Activated CD8-positive, alpha-beta memory T cell treated with anti-CD3 and anti-CD28 coated beads, Interleukin-2, amount 50 U/mL, for 1 hour (primary cell): ENCODE results near the gene DUSP19.
A peak's percentile ranks its signal among the peaks of the same experiment; 100 is the strongest.
"Not testable (repeated sequence)": the region's sequence is repeated elsewhere in the genome, so short reads cannot be mapped to it uniquely, and the experiment has no call there.

ENCODE experiments used
- DNase-seq: peaks from one replicate; pipeline ENCODE4 v3.0.0-alpha.2; 2020; ENCODE audit errors: extremely low read depth

Gene DUSP19

GRCh38 chr2:183078464-183079138 lies at the start of gene DUSP19:
DUSP19 (plus strand) TSS chr2:183078747; CDS start chr2:183078934, 187 bp downstream.
- peak; percentile 28 for DNase-seq

- DNase-seq = no peak
Observed at GRCh38 chr2:183029219-183029618, 49.3 kb upstream of the DUSP19 start.

GRCh38 chr2:183031911-183032794 lies 46.4 kb upstream of the DUSP19 start:
- DNase-seq = no peak

GRCh38 chr2:183033951-183034350 lies 44.6 kb upstream of the DUSP19 start:
- DNase-seq = no peak

- DNase-seq = no peak
Observed at GRCh38 chr2:183034806-183035205, 43.7 kb upstream of the DUSP19 start.

GRCh38 chr2:183035298-183035953 lies 43.1 kb upstream of the DUSP19 start:
- no peak for DNase-seq

GRCh38 chr2:183035954-183036669 lies 42.4 kb upstream of the DUSP19 start:
- DNase-seq = no peak

- DNase-seq = no peak
Observed at GRCh38 chr2:183037074-183037552, 41.4 kb upstream of the DUSP19 start.

- DNase-seq = no peak
Observed at GRCh38 chr2:183037553-183038340, 40.8 kb upstream of the DUSP19 start.

- no peak for DNase-seq
Observed at GRCh38 chr2:183038341-183039300, 39.9 kb upstream of the DUSP19 start, which contains the start of gene NCKAP1. NCKAP1 (minus strand) TSS chr2:183038457; CDS start chr2:183038099, 358 bp downstream.

GRCh38 chr2:183040604-183041003 lies 37.9 kb upstream of the DUSP19 start:
- no peak for DNase-seq

- not testable (repeated sequence) for DNase-seq
Observed at GRCh38 chr2:183043580-183043979, 35.0 kb upstream of the DUSP19 start.

- not testable (repeated sequence) for DNase-seq
Observed at GRCh38 chr2:183047486-183048125, 30.9 kb upstream of the DUSP19 start.

GRCh38 chr2:183049420-183049819 lies 29.1 kb upstream of the DUSP19 start:
- DNase-seq = no peak

GRCh38 chr2:183057333-183057985 lies 21.1 kb upstream of the DUSP19 start:
- no peak for DNase-seq

GRCh38 chr2:183059561-183059960 lies 19.0 kb upstream of the DUSP19 start:
- DNase-seq = no peak

GRCh38 chr2:183060571-183061231 lies 17.8 kb upstream of the DUSP19 start:
- no peak for DNase-seq

- DNase-seq = no peak
Observed at GRCh38 chr2:183063083-183063482, 15.5 kb upstream of the DUSP19 start.
